Lung microvascular endothelial cell (primary cell): ENCODE data around the gene IL10. TPM values are rescaled to one million over a fixed set of nuclear protein-coding genes. Genes with fewer than 3 reads are reported as not detected.

Source experiments
- DNase-seq, 2 donors: peaks; one replicate each; pipeline versions ENCODE4 v3.0.0 to v3.0.0-alpha.2; 2010; ENCODE audit warnings: low read depth in 2 of 2
- total RNA-seq: library from RNA; depleted of rRNA; stranded (reverse); fragments of >200 nt; gene quantifications from 2 replicates; pipeline ENCODE4 v1.2.1, GENCODE V29; 2014

Gene IL10
- total RNA-seq, 1 donor from 2014 or later: not detected

DNA sequence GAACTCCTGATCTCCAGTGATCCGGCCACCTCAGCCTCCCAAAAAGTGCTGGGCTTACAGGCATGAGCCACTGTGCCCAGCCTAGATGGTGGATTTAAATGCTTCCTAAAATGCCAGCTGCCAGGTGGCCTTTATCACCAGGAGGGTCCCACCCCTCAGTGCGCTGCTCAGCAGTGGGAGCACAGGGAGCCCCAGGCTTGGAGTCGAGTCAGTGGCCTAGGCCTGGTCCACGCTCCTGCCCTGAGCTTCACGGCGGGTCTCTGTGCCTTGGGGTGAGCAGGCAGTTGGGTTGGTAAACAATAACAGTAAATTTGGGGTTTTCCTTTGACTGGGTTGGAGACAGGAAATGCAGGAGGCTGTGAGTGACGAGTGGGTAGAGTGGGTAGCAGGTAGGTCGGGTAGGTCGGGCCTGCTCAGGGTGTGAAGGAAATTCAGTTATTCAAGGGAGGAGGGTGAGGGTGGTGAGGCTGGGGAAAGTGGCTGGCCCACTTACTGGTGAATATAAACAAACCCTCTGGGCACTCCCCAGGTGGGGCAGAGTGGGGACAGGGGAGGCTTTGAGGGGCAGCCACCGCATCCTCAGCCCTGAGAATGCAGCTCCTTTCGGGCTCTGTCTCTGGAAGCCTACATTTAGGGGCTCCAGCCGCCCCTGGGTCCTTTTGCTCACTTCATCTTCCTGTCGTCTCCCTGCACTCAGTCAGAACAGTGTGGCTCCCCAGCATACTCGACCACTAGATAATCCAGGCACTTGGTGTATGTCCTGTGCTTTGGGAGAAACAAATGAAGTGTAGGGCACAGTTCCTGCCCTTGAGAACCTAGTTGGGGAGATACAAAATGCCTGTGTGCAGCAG lies 35.2 kb downstream of the IL10 start:
- DNase-seq: no peak

- DNase-seq: peak in 1 of 2 donors; percentile 35
Observed at GRCh38 chr1:206735553-206736031, 36.7 kb downstream of the IL10 start.

DNA sequence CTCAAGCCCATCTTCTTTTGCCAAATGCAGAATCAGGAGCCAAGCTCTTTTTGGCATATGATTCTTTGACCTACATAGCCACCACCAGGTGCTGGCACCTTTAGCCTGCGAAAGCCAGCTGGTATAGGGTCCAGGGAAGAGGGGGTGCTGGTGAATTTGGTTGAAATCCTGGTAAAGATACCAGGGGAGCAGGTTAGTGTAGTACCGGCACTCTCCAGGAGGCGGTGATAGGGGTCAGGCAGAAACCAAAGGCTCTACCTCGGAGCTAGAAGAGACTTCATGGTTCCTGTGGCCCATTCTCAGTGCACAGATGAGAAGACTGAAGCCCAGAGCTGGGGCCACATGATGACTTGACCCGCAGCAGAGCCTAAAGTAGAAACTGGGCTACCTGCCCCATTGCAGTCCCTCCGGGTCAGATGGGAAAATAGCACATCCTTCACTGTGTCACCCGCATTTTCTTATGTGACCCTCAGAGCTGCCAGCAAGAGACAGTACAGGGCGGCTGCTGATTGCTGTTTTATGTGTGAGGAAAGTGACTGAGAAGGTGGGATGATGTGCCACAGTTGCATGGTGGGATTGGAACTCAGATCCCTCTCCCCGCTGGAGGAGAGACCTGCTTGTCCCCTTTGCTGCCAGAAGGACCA lies 37.7 kb downstream of the IL10 start:
- peak; percentile 41 to 47 for DNase-seq

DNA sequence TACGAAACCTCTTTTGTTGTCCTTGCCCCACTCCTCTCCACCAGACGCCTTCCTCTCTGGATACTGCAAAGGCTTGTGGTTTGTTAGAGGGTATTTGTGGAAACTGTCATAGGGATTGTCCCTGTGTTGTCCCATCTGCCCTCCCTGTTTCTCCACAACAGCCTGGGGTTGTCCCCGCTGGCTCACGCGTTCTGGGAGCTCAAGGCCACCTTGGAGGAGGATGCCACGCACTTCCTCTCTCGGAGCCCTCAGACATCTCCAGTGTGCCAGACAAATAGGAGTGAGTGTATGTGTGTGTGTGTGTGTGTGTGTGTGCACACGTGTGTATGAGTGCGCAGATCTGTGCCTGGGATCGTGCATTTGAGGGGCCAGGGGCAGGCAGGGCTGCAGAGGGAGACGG lies 39.3 kb downstream of the IL10 start:
- DNase-seq: no peak

GRCh38 chr1:206732508-206732907 lies 39.8 kb downstream of the IL10 start:
- DNase-seq: no peak

DNA sequence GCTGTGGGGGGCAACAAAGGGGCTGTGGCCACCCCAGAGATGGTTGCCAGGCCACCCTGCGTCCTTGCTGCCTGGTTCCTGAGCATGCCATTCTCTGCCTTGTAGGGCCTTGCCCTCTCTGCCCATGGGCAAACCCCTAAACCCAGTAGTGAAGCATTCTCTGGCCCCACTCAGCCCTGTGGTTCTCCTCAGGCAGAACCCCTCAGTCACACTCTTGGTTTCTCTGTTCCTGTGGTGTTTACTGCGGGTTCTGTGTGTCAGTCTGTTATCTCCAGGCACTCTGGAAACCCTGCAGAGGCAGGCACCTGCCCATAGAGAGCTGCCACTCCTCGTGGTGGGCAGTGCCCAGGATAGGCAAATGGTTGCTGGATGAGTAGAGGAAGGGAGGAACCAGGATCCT lies 42.8 kb downstream of the IL10 start:
- no peak for DNase-seq

DNA sequence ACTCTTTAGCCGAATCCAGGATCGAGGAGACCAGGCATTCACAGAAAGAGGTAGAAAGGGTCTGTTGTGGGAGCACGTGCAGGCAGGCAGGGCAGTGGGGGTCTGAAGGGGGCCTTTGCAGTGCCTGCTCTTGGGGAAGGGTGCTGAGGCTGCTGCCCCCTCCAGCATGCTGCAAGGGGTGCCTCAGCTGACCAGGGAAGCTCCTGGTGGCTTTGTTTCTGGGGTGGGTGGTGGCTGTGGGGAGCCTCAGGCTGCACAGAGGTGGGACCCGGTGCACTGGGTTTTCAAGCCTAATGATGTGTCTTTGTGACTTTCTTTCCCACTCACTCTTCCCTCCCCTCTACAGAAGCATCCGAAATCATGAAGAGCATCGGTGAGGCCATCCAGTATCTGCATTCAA lies 43.2 kb downstream of the IL10 start:
- DNase-seq: no peak

DNA sequence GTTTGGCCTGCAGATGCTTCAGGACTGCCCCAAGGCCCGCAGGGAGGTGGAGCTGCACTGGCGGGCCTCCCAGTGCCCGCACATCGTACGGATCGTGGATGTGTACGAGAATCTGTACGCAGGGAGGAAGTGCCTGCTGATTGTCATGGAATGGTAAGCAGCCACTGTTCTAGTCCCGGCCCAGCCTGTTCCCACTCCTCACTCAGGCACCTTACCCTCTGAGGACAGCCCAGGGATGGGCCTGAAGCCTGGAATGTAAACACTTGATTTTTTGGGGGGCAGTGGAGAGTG lies 43.7 kb downstream of the IL10 start:
- no peak for DNase-seq

DNA sequence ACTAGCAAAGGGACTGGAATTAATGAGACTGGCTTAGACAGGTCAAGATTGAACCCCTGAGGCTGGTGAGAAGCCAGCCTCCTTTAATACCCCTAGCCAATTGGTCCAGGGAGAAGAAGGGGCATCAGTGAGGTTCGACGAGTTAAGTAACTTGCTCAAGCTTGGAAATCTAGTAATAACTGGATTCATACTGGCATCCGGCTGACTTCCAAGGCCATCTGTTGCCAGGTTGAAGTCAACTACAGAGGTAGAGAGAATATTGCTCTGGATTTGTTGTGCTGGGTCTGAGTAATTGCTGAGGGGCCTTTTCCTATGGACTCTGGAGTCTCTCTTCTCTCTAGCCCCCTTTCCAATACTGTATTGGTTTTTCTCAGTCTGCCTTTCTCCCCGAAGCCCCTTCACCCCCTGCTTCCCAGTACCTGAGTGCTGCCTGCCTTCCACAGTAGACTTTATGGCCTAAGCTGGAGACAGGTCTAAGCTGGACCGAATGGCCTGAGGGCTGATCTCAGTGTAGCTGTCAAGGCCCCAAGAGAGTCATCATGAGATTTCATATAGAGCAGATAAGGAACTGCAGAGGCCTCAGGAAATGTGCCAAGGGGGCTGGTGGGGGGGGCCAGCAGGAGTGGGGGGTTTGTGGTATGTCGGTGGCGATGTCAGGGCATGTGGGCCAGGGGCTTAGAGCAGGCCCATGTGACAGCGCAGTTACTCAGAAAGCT lies 44.2 kb downstream of the IL10 start:
- DNase-seq: no peak

- peak; percentile 50 to 58 for DNase-seq
Observed at GRCh38 chr1:206725109-206725963, 47.0 kb downstream of the IL10 start.

- no peak for DNase-seq
Observed at GRCh38 chr1:206723805-206724472, 48.4 kb downstream of the IL10 start.

- no peak for DNase-seq
Observed at GRCh38 chr1:206723462-206723804, 48.9 kb downstream of the IL10 start.

DNA sequence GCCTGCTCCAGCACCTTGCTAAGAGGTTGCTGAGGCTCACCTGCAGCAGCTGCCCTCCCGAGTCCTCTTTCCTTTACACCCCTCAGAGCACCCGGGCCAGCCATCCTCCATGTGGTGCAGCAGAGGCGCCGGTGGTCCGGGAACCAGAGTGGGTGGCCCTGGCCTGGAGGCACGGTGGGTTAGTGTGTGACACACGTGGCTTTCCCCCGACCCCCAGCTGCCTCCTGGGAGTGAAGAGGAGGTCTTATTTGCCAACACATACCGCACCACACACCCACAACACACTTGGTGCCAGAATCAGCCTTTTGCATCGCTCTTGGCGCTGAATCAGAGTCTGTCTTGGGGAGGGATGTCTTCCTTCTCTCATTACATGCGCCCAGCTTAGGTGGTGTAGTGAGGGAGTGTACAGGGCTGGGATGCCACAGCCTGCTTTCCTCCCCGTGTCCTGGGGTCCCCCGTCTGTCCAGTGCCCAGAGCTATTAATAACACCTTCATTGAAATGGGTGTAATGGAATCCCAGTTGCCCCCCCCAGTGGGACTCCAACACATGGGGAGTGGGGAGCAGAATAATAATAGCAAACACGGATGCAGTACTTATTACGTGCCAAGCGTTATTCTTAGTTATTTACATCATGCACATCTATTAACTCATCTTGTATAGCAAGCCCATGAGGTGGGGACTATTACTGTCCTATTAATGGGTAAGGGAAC lies 49.4 kb downstream of the IL10 start:
- no peak for DNase-seq

DNA sequence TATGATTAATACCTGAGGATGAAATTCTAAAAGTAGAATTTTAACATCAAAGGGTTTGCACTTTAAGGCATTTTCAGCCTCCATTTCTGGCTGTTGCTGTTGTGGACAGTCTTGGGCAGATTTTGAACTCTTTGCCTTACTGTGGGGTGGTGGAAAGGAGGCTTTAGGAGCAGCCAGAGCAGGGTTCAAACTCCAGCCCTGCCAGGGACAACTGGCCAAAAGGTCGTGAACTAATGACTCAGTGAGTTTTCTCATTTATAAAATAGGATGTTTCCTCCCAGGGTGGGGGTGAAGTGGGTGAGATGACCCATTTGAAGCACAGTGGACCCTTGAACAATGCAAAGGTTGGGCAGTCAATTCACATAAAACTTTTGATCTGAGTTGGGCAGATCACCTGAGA lies 50.8 kb downstream of the IL10 start:
- no peak for DNase-seq

GRCh38 chr1:206719169-206719839 lies 53.0 kb downstream of the IL10 start:
- DNase-seq: no peak

GRCh38 chr1:206717674-206717989 lies 54.7 kb downstream of the IL10 start:
- DNase-seq: no peak
